ENCODE data around the gene SLC52A1. TPM values are rescaled to one million over a fixed set of nuclear protein-coding genes. Genes with fewer than 3 reads are reported as not detected.
A peak's percentile ranks its signal among the peaks of the same experiment; 100 is the strongest.

The SLC52A1 gene
- total RNA-seq, 2 donors from 2014 or later = 0.23 to 0.46 TPM

DNA sequence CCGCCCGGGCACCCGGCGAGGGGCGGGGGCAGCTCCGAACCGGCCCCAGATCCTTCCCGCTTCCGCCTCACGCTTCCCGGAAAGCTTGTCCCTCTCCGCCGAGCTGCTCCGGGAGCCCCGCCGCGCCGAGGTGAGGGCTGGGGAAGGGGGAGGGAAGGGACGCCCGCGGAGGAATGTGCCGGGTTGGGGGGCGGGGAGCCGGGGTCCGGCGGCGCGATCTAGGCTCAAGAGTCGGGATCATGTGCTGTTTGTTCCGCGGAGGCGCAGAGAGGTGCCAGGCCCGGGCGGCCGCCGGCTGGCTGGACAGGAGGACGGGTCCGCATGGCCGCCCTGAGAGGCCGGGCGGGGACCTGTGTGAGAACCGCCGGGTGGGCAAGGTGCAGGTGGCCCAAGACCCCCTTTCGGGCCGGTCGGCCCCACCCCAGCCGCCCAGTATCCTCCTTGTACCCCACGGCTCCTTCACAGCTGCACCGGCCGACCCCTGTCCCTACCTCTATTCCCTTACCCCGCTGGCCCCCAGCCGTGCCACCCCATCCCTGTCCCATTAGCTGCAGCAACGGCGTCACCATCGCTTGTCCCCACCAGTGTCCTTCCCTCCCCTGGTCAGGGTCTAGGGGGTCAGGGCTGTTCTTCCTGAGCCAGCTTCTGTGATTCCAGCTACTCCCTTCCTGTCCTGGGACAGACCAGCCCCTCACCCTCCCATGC is 37.0 kb downstream of the SLC52A1 start:
- peak overlapping the region; percentile 93 to 95 for H3K4me3 Mint-ChIP-seq
- peak; percentile 8 to 9 for ATAC-seq (replicated peaks in 1 of 2)

DNA sequence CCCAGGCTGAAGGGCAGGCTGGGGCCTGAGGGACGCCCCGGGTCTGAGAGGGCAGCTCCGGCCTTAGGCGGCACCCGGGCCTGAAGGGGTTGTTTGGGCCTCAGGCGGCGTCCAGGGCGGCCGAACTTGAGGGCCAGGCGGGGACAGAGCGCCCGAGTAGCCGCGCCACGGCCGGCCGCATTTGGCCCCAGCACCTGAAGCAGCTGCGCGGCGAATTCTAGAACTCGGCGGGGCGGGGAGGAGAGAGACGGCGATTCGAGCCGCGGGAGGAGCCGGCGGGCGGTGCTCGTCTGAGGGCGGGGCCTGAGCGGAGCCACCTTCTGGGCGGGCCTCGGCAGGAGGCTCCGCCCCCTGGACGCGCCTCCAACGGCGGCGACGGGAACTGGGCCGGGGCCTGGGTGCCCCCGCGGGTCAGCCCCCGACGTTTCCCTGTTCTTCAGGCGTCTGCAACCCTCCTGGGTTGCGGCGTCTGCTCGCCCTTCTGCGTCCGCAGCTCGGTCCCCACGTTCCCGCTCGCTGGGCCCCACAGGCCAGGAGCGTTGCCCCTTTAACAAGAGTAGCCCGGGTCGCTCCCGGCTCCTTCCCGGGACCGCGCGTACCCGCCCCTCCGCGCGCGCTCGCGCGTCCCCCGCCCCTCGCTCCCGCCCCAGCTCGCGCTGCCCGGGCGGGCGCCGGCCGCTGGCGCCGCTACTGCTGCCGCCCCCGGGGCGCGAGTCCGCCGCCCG is 37.8 kb downstream of the SLC52A1 start, which contains the start of the genes INCA1 and KIF1C:
TSS of gene INCA1 (minus strand) at position 221 of the 725 bp plus-strand sequence. CDS start 3,085 bp downstream, outside the sequence.
TSS of gene KIF1C (plus strand) at position 649 of the 725 bp plus-strand sequence. CDS start 2,297 bp downstream, outside the sequence.
- H3K27me3 Mint-ChIP-seq (ENCODE audit: low read depth) = no peaks in the 10 kb centered on the region
- ATAC-seq (replicated peaks in 1 of 2) (peak; percentile 93 to 94), DNase-seq (peak; percentile 94 to 95)
- H3K9me3 Mint-ChIP-seq = no peaks in the 10 kb centered on the region
- peak within 1 kb of the TSS; percentile 87 for H3K27ac Mint-ChIP-seq
- H3K4me3 Mint-ChIP-seq = peak within 1 kb of the TSS; percentile 93 to 95
- peaks cover 35% of the 10 kb centered on the region for H3K4me1 Mint-ChIP-seq (ENCODE audit: low read depth)
- peaks cover 3 to 6% of the 10 kb centered on the region in 2 donors for H3K36me3 Mint-ChIP-seq (ENCODE audit: insufficient read depth in 2 of 2)

More for the DNA sequence above, 37.0 kb downstream of the SLC52A1 start:
- Mint-ChIP-seq H3K27ac (no peak overlapping the region), H3K27me3 (ENCODE audit: low read depth) (no peaks in the 10 kb centered on the region), H3K4me1 (ENCODE audit: low read depth) (peaks cover 35% of the 10 kb centered on the region), H3K36me3 (ENCODE audit: insufficient read depth in 2 of 2) (peaks cover 3 to 6% of the 10 kb centered on the region in 2 donors), H3K9me3 (no peaks in the 10 kb centered on the region)
- DNase-seq = no peak

- H3K4me3 Mint-ChIP-seq = no peak overlapping the region
- H3K27me3 Mint-ChIP-seq (ENCODE audit: low read depth) = no peaks in the 10 kb centered on the region
- H3K27ac Mint-ChIP-seq = no peak overlapping the region
- DNase-seq (no peak), ATAC-seq (replicated peaks in 1 of 2) (no peak)
- H3K9me3 Mint-ChIP-seq = no peaks in the 10 kb centered on the region
- H3K36me3 Mint-ChIP-seq (ENCODE audit: insufficient read depth in 2 of 2) = peaks cover 0 to 3% of the 10 kb centered on the region in 2 donors
- peaks cover 41% of the 10 kb centered on the region for H3K4me1 Mint-ChIP-seq (ENCODE audit: low read depth)
Observed at GRCh38 chr17:4994081-4994595, 41.1 kb downstream of the SLC52A1 start.

- Mint-ChIP-seq H3K27ac (peak overlapping the region; percentile 98), H3K9me3 (no peaks in the 10 kb centered on the region), H3K27me3 (ENCODE audit: low read depth) (no peaks in the 10 kb centered on the region), H3K4me3 (peak overlapping the region; percentile 97 to 99), H3K36me3 (ENCODE audit: insufficient read depth in 2 of 2) (peaks cover 3 to 4% of the 10 kb centered on the region in 2 donors), H3K4me1 (ENCODE audit: low read depth) (peaks cover 49% of the 10 kb centered on the region)
- ATAC-seq (replicated peaks in 1 of 2) = no peak
- DNase-seq = peak in 1 of 2 donors; percentile 18
Observed at GRCh38 chr17:4987767-4988567, 47.3 kb downstream of the SLC52A1 start.

GRCh38 chr17:4986951-4987766 is 48.1 kb downstream of the SLC52A1 start, which contains the start of gene CAMTA2:
TSS of gene CAMTA2 (minus strand) at chr17:4987675. CDS start at chr17:4986222, 1,453 bp downstream.
- peak; percentile 91 to 94 for ATAC-seq (replicated peaks in 1 of 2)
- Mint-ChIP-seq H3K27ac (peak within 1 kb of the TSS; percentile 98), H3K36me3 (ENCODE audit: insufficient read depth in 2 of 2) (peaks cover 3 to 4% of the 10 kb centered on the region in 2 donors), H3K27me3 (ENCODE audit: low read depth) (no peaks in the 10 kb centered on the region), H3K4me1 (ENCODE audit: low read depth) (peaks cover 49% of the 10 kb centered on the region), H3K9me3 (no peaks in the 10 kb centered on the region), H3K4me3 (peak within 1 kb of the TSS; percentile 97 to 99)
- DNase-seq = peak; percentile 93 to 94

DNA sequence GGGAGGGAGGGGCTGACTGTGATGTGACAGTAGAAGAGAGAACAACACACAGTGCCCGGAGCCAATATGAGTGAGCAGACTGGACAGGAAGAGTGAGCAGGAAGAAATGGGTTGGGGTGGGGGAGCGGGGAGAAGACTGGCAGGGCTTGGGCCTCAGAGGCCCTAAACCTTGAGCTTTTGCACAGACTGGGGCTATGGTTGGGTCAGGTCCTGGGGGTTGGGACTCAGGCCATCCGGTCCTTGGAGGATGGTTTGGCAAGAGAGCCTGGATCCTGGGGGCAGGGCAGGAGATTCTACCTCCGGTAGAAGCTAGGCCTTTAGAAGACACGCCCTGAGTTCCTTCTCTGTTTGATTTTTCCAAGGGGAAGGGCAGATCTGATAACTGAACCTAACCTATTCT is 48.8 kb downstream of the SLC52A1 start:
- H3K36me3 Mint-ChIP-seq (ENCODE audit: insufficient read depth in 2 of 2) = peaks cover 1 to 3% of the 10 kb centered on the region in 2 donors
- ATAC-seq (replicated peaks in 1 of 2) = no peak
- peak overlapping the region; percentile 71 for H3K27ac Mint-ChIP-seq
- peaks cover 44% of the 10 kb centered on the region for H3K4me1 Mint-ChIP-seq (ENCODE audit: low read depth)
- no peaks in the 10 kb centered on the region for H3K27me3 Mint-ChIP-seq (ENCODE audit: low read depth)
- DNase-seq = peak in 1 of 2 donors; percentile 21
- no peaks in the 10 kb centered on the region for H3K9me3 Mint-ChIP-seq
- H3K4me3 Mint-ChIP-seq = peak overlapping the region; percentile 97 to 99

Other genes with a start within 250 kb of the SLC52A1 start
- 1 to 10 TPM in 1 of 2 donors, under 1 TPM in 1; 0.46 to 1.1 TPM for gene VMO1, start 249.1 kb downstream of the SLC52A1 start, total RNA-seq
- not detected for gene GLTPD2, start 246.5 kb downstream of the SLC52A1 start, total RNA-seq
- gene PSMB6, start 239.3 kb downstream of the SLC52A1 start, total RNA-seq = 10 to 100 TPM; 56.3 to 68.7 TPM
- 10 to 100 TPM; 27.5 to 50.9 TPM for gene PLD2, start 228.3 kb downstream of the SLC52A1 start, total RNA-seq
- gene MINK1, start 202.1 kb downstream of the SLC52A1 start, total RNA-seq = 10 to 100 TPM; 74.4 to 82.7 TPM
- gene C17orf107, start 135.9 kb downstream of the SLC52A1 start, total RNA-seq = 1 to 10 TPM; 3.4 to 4.7 TPM
- gene CHRNE, start 132.3 kb downstream of the SLC52A1 start, total RNA-seq = under 1 TPM; 0.60 to 0.89 TPM
- under 1 TPM in 1 of 2 donors, not detected in 1; 0.26 TPM for gene GP1BA, start 103.1 kb downstream of the SLC52A1 start, total RNA-seq
- gene SLC25A11, start 95.4 kb downstream of the SLC52A1 start, total RNA-seq = 10 to 100 TPM; 40.4 to 43.8 TPM
- 100 to 1,000 TPM; 176 to 201 TPM for gene RNF167, start 95.2 kb downstream of the SLC52A1 start, total RNA-seq
- 1,000 to 10,000 TPM; 1,225 to 1,232 TPM for gene PFN1, start 86.9 kb downstream of the SLC52A1 start, total RNA-seq
- 100 to 1,000 TPM in 1 of 2 donors, 10 to 100 TPM in 1; 90.0 to 102 TPM for gene ENO3, start 84.3 kb downstream of the SLC52A1 start, total RNA-seq
- gene SPAG7, start 67.6 kb downstream of the SLC52A1 start, total RNA-seq = 100 to 1,000 TPM; 140 to 158 TPM
- 100 to 1,000 TPM; 206 to 207 TPM for gene CAMTA2, start 47.8 kb downstream of the SLC52A1 start, total RNA-seq
- under 1 TPM in 1 of 2 donors, not detected in 1; 0.60 TPM for gene INCA1, start 37.9 kb downstream of the SLC52A1 start, total RNA-seq
- 10 to 100 TPM; 38.3 to 41.3 TPM for gene KIF1C, start 37.5 kb downstream of the SLC52A1 start, total RNA-seq
- gene ZFP3, start 43.0 kb upstream of the SLC52A1 start, total RNA-seq = 1 to 10 TPM; 3.1 to 3.6 TPM
- 10 to 100 TPM; 10.4 to 15.7 TPM for gene ZNF232, start 76.5 kb upstream of the SLC52A1 start, total RNA-seq
- under 1 TPM; 0.02 to 0.19 TPM for gene USP6, start 80.6 kb upstream of the SLC52A1 start, total RNA-seq
- 1 to 10 TPM; 5.3 to 7.8 TPM for gene ZNF594, start 156.4 kb upstream of the SLC52A1 start, total RNA-seq
- not detected for gene SCIMP, start 199.4 kb upstream of the SLC52A1 start, total RNA-seq
- gene RABEP1, start 246.9 kb upstream of the SLC52A1 start, total RNA-seq = 10 to 100 TPM; 39.1 to 43.2 TPM

Measured in activated T-cell treated with anti-CD3 and anti-CD28 coated beads, Interleukin-2, amount 50 U/mL, for 72 hours (primary cell).